BLaER1 (cell line): ENCODE data around the gene TCEANC2.
A peak's percentile ranks its signal among the peaks of the same experiment; 100 is the strongest.

Source experiments
- H3K27ac ChIP-seq: shearing (Covaris generic); formaldehyde crosslinking; 2 replicates; pipeline ENCODE4 v1.8.1; 2022
- H3K27me3 ChIP-seq: shearing (Covaris generic); formaldehyde crosslinking; 2 replicates; pipeline ENCODE4 v1.8.1; 2022
- H3K36me3 ChIP-seq: shearing (Covaris generic); formaldehyde crosslinking; 2 replicates; pipeline ENCODE4 v1.8.1; 2022
- H3K4me1 ChIP-seq: shearing (Covaris generic); formaldehyde crosslinking; 2 replicates; pipeline ENCODE4 v1.8.1; 2022
- H3K4me2 ChIP-seq: shearing (Covaris generic); formaldehyde crosslinking; 2 replicates; pipeline ENCODE4 v1.8.1; 2022
- H3K4me3 ChIP-seq: shearing (Covaris generic); formaldehyde crosslinking; 2 replicates; pipeline ENCODE4 v1.8.1; 2022
- H3K9ac ChIP-seq: shearing (Covaris generic); formaldehyde crosslinking; 2 replicates; pipeline ENCODE4 v1.8.1; 2022
- H3K9me3 ChIP-seq: shearing (Covaris generic); formaldehyde crosslinking; 2 replicates; pipeline ENCODE4 v1.8.1; 2022
- H4K20me1 ChIP-seq: shearing (Covaris generic); formaldehyde crosslinking; 2 replicates; pipeline ENCODE4 v1.8.1; 2022
- Cebpa-rat ChIP-seq: shearing (Covaris generic); IDR thresholded peaks from 2 replicates; pipeline ENCODE4 v1.8.1; 2022

TCEANC2 gene

DNA sequence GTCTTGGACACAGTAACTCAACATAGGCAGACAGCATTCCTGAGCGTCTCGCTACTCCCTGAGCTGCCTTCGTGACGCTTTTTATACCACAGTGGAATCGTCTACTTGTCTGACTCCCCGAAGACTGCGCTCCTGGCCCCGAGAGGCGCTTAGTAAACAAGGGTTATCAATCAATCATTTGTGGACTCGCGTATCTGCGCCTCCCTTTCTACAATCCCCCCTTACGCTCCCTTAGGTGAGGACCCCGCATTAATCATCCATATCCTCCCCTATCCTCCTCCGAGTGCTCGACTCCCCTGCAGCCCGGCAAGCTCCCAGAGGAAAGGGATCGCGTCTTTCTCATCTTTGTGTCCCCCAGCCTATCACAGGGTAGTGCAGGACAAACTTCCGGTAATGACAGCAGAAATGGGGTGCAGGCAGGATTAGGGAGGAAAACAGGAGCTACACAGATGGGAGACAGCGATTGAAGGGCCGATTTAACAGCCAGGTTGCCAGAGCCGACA lies 926 bp upstream of the TCEANC2 start:
- Histone ChIP-seq H3K27me3 (no peaks in the 10 kb centered on the region; the same call in 1 of the 2 replicates), H3K36me3 (peaks cover 20% of the 10 kb centered on the region), H3K4me2 (peak overlapping the region; percentile 87), H3K9ac (peak overlapping the region; percentile 85), H3K27ac (peak overlapping the region; percentile 79), H3K4me1 (peaks cover 40% of the 10 kb centered on the region), H4K20me1 (peaks cover 38% of the 10 kb centered on the region), H3K9me3 (no peaks in the 10 kb centered on the region), H3K4me3 (peak overlapping the region; percentile 89)
- no peak for TF ChIP-seq Cebpa-rat

DNA sequence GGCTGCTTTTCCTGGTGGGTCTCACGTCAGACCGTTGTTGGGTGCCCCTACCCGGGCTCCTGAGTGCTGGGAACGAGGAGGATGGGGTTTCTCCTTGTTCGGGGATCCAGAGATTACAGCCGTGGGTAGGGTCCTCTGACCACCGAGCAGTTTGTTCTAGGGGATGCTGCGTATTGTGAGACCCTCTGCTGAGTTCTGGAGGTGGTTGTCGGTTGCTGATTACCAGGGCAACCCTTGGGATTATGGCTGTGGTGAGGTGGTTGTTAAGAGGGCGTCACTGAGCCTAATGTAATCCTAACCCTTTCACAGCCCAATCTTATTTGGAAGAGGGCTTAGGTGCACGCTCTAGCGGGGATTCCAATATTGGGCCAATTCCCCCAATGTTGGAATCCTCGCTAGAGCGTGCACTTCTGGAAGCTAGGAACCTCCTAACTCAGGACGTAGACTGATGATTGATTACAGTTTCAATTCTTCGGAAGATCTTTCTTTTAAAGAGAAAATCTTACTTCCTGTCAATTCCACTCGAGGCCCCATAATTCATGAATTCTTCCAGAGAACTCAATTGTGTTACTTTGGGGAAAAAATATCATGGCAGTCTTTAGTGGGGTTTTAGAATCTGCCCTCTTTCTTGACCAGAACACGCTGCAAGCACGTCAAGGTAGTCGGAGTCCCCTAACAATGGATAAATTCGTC lies 483 bp downstream of the TCEANC2 start:
- H3K4me2 ChIP-seq: peak overlapping the region; percentile 91
- H3K4me3 ChIP-seq: peak overlapping the region; percentile 89
- H3K27me3 ChIP-seq: no peaks in the 10 kb centered on the region; the same call in 1 of the 2 replicates
- TF ChIP-seq Cebpa-rat: no peak
- peaks cover 24% of the 10 kb centered on the region for H4K20me1 ChIP-seq
- H3K9ac ChIP-seq: peak overlapping the region; percentile 83
- H3K4me1 ChIP-seq: peaks cover 31% of the 10 kb centered on the region
- peak overlapping the region; percentile 85 for H3K27ac ChIP-seq
- peaks cover 34% of the 10 kb centered on the region for H3K36me3 ChIP-seq
- no peaks in the 10 kb centered on the region for H3K9me3 ChIP-seq

GRCh38 chr1:54054438-54054749 lies 986 bp downstream of the TCEANC2 start:
- Histone ChIP-seq H3K36me3 (peaks cover 39% of the 10 kb centered on the region), H3K9ac (peak overlapping the region; percentile 83), H3K9me3 (no peaks in the 10 kb centered on the region), H3K27ac (peak overlapping the region; percentile 85), H3K27me3 (no peaks in the 10 kb centered on the region; the same call in 1 of the 2 replicates), H3K4me1 (peaks cover 31% of the 10 kb centered on the region), H3K4me2 (peak overlapping the region; percentile 91), H3K4me3 (peak overlapping the region; percentile 89), H4K20me1 (peaks cover 19% of the 10 kb centered on the region)
- TF ChIP-seq Cebpa-rat: no peak

DNA sequence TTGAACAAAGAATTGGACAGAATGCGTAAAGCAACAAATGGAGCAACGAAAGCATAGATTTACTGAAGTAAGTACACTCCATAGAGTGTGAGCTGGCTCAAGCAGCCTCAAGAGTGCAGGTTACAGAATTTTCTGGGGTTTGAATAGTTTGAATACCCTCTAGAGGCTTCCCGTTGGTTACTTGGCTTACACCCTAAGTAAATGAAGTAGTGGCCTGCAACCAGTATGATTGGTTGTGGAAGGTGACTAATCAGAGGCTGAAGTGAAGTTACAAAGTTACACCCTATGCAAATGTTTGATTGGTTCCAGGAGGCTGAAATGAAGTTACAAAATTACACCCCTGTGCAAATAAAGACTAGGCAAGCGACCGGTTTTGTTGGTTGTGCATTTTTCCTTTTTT lies 10.9 kb downstream of the TCEANC2 start:
- Histone ChIP-seq H3K4me1 (peaks cover 8% of the 10 kb centered on the region), H4K20me1 (no peaks in the 10 kb centered on the region), H3K9ac (no peak overlapping the region), H3K4me2 (no peak overlapping the region), H3K4me3 (no peak overlapping the region), H3K27me3 (no peaks in the 10 kb centered on the region), H3K9me3 (no peaks in the 10 kb centered on the region), H3K27ac (no peak overlapping the region), H3K36me3 (peaks cover 6% of the 10 kb centered on the region)
- no peak for TF ChIP-seq Cebpa-rat

DNA sequence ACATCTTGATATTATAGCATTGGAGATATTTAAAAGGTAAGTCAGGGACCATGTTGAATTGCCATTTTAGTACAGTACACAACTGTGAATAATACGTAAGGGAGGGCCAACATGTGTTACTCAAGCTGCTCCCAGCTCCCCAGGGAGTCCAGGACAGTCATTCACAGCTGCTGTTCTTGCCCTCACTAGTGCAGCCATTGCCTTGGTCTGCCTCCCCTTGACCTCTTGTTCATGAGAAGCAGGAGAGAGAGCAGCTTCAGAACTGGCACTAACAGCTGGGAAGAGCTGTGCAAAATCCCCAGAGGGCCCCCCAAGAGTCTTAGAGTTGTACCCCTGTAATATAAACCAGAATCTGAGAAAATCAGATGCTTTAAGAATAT lies 16.4 kb downstream of the TCEANC2 start:
- H3K27ac ChIP-seq: no peak overlapping the region
- H3K9me3 ChIP-seq: peaks cover 5% of the 10 kb centered on the region; the same call in 1 of the 2 replicates
- H3K4me1 ChIP-seq: peaks cover 12% of the 10 kb centered on the region
- no peak overlapping the region for H3K4me2 ChIP-seq
- peaks cover 29% of the 10 kb centered on the region for H3K36me3 ChIP-seq
- no peak overlapping the region for H3K9ac ChIP-seq
- H3K4me3 ChIP-seq: no peak overlapping the region
- no peaks in the 10 kb centered on the region for H4K20me1 ChIP-seq
- H3K27me3 ChIP-seq: no peaks in the 10 kb centered on the region
- no peak for TF ChIP-seq Cebpa-rat

DNA sequence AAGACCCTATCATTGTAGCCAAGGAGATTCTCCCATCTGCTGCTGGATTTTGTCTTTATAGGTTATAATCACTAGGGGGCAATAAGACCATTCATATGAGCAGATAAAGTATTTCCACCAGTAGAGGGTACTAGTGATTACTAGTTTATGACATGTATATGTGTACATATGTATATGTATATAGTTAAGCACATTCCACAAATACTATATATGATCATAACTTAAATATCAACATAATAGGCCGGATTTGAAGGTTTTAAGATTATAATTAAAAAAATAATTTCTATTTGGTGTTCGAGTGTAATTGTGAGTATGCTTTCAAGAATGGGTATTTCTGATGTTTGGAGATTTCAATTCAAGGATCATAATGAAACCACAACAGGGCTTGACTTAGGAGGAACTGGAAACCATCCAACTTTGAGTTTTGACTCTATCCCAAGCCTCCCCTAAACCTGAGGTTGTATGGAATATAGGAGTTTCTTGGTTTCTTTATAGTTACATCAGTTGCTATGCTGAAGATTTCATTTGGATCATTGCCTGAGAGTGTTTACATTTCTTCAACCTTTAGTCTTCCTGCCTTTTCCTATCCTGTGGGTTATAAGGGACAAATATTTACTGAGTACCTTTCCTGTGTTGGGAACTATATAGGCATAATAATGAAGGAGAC lies 16.9 kb downstream of the TCEANC2 start:
- H4K20me1 ChIP-seq: no peaks in the 10 kb centered on the region
- peaks cover 29% of the 10 kb centered on the region for H3K36me3 ChIP-seq
- TF ChIP-seq Cebpa-rat: no peak
- peaks cover 11% of the 10 kb centered on the region for H3K4me1 ChIP-seq
- no peak overlapping the region for H3K9ac ChIP-seq
- no peak overlapping the region for H3K4me2 ChIP-seq
- peaks cover 5% of the 10 kb centered on the region; the same call in 1 of the 2 replicates for H3K9me3 ChIP-seq
- no peaks in the 10 kb centered on the region for H3K27me3 ChIP-seq
- no peak overlapping the region for H3K27ac ChIP-seq
- no peak overlapping the region for H3K4me3 ChIP-seq

- no peak overlapping the region for H3K27ac ChIP-seq
- no peaks in the 10 kb centered on the region for H3K27me3 ChIP-seq
- no peak overlapping the region for H3K4me2 ChIP-seq
- no peak for TF ChIP-seq Cebpa-rat
- H4K20me1 ChIP-seq: no peaks in the 10 kb centered on the region
- no peak overlapping the region for H3K9ac ChIP-seq
- H3K36me3 ChIP-seq: peaks cover 21% of the 10 kb centered on the region; the same call in 1 of the 2 replicates
- no peaks in the 10 kb centered on the region for H3K4me1 ChIP-seq
- H3K9me3 ChIP-seq: no peaks in the 10 kb centered on the region
- H3K4me3 ChIP-seq: no peak overlapping the region
Measured at GRCh38 chr1:54077359-54077758, 24.0 kb downstream of the TCEANC2 start.

- Histone ChIP-seq H3K4me1 (no peaks in the 10 kb centered on the region), H3K4me3 (no peak overlapping the region), H4K20me1 (no peaks in the 10 kb centered on the region), H3K9ac (no peak overlapping the region), H3K36me3 (peaks cover 12% of the 10 kb centered on the region; the same call in 1 of the 2 replicates), H3K9me3 (no peaks in the 10 kb centered on the region), H3K27me3 (no peaks in the 10 kb centered on the region), H3K27ac (no peak overlapping the region), H3K4me2 (no peak overlapping the region)
- TF ChIP-seq Cebpa-rat: no peak
Measured at GRCh38 chr1:54080598-54081049, 27.2 kb downstream of the TCEANC2 start.

DNA sequence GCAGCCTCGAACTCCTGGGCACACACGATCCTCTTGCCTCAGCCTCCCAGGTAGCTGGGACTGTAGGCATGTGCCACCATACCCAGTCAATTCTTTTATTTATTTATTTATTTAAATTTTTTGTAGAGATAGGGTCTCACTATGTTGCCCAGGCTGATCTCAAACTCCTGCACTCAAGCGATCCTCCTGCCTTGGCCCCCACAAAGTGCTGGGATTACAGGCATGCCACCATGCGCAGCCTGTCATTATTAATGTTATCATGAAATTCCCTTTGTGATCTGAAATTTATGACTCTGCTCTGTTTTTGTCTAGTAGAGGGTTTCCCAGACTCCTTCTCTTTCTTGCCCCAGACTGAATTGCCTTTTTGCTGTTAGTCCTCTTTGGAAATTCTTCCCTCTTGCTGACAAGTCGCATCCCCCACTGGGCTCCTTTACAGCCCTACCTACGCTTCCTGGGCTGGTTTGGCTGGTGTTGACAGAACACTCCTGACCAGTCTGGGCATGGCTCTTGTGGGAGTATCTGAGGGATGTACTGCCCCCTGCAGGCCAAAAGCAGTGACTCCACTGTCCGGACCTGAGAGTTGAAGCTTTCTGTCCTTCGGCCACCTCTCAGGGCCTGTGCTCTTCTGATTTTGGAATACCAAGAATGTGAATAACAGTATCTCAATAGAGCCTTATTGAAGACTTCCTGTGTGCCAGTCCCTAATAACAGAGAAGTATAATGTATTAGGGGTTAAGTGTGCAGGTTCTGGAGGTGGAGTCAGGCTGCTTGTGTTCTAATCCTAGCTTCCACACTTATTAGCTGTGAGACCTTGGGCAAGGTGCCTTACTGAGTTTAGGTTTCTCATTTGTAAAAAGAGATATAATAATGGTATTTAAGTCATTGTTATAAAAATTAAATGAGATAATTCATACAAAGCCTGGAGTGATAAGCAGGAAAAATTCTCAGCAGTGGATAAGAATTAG lies 28.2 kb downstream of the TCEANC2 start:
- Histone ChIP-seq H4K20me1 (no peaks in the 10 kb centered on the region), H3K27me3 (no peaks in the 10 kb centered on the region), H3K36me3 (peaks cover 6% of the 10 kb centered on the region), H3K4me2 (no peak overlapping the region), H3K9me3 (no peaks in the 10 kb centered on the region), H3K4me3 (no peak overlapping the region), H3K4me1 (no peaks in the 10 kb centered on the region), H3K9ac (no peak overlapping the region), H3K27ac (no peak overlapping the region)
- no peak for TF ChIP-seq Cebpa-rat
